ENCODE results near the gene FBXL13. TPM values are rescaled to one million over a fixed set of nuclear protein-coding genes. Genes with fewer than 3 reads are reported as not detected.
"Not testable (repeated sequence)": the region's sequence is repeated elsewhere in the genome, so short reads cannot be mapped to it uniquely, and the experiment has no call there.

FBXL13 gene
- total and polyA plus RNA-seq, 5 experiments from 2014 or later = 0.28 to 3.3 (median 1.3) TPM

DNA sequence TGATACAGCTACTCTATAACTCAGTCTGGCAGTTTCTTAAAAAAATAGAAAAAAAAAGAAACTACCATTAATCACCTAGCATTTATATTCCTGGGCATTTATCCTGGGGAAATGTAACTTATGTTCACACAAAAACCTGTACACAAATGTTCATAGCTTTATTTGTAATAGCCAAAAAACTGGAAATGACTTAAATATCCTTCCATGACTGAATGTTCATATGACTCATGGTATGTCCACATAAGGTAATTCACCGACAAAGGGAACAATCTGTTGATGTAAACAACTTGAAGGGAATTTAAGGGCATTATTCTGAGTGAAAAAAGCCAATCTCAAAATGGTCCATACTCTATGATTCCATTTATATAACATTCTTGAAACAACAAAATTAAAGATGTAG lies 280.0 kb downstream of the FBXL13 start:
- H3K4me3 Mint-ChIP-seq, ATAC-seq, DNase-seq, H3K4me1 Mint-ChIP-seq, H3K27me3 Mint-ChIP-seq, H3K27ac Mint-ChIP-seq, POLR2A ChIA-PET: not testable (repeated sequence)
- Mint-ChIP-seq H3K9me3 (peaks cover 0 to 11% (median 7%) of the 10 kb centered on the region in 9 donors), H3K36me3 (peaks cover 13 to 33% (median 27%) of the 10 kb centered on the region in 3 donors)

DNA sequence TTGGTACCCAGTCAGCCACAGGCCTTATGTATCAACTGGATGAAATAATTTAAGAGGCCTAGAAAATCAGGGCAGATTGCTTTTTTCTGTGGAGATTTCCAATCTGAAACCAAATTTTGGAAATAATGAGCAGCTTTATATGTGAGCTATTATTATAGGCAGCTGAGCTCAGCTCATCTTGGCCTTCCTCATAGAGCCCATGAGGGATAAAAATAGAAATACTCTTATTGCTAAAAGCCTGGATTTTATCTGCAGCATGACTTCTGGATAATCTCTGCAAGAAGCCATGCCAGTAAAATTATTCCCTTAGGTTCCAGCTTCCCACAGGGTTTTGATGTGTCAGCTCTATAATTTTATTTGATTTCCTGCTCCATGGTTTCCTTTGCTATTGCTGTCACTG lies 282.8 kb downstream of the FBXL13 start:
- H3K4me3 Mint-ChIP-seq, H3K27me3 Mint-ChIP-seq, ATAC-seq, H3K4me1 Mint-ChIP-seq, POLR2A ChIA-PET, H3K27ac Mint-ChIP-seq, DNase-seq: not testable (repeated sequence)
- Mint-ChIP-seq H3K9me3 (peaks cover 0 to 11% (median 7%) of the 10 kb centered on the region in 9 donors), H3K36me3 (peaks cover 12 to 40% (median 26%) of the 10 kb centered on the region in 3 donors)

DNA sequence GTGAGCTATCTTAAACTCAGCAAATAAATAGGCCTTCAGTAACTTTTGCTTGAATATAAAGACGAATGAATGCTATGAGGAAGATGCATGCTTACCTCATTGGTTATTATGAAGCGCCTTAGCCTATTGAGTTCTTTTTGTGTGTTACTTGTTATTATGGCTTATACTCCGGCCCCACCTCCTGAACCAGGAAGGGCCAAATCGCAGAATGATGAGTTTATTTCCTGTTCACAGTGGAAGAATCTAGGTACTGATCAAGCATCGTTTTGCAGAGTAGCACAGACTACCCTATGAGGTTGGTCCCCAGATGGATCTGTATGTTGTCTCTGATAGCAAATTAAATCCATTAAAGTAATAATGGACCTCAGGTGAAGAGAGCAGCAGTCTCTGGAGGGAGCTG lies 283.2 kb downstream of the FBXL13 start:
- peaks cover 7 to 36% (median 22%) of the 10 kb centered on the region in 3 donors for H3K36me3 Mint-ChIP-seq
- DNase-seq, POLR2A ChIA-PET, H3K27me3 Mint-ChIP-seq, H3K4me1 Mint-ChIP-seq, ATAC-seq, H3K27ac Mint-ChIP-seq, H3K9me3 Mint-ChIP-seq, H3K4me3 Mint-ChIP-seq: not testable (repeated sequence)

DNA sequence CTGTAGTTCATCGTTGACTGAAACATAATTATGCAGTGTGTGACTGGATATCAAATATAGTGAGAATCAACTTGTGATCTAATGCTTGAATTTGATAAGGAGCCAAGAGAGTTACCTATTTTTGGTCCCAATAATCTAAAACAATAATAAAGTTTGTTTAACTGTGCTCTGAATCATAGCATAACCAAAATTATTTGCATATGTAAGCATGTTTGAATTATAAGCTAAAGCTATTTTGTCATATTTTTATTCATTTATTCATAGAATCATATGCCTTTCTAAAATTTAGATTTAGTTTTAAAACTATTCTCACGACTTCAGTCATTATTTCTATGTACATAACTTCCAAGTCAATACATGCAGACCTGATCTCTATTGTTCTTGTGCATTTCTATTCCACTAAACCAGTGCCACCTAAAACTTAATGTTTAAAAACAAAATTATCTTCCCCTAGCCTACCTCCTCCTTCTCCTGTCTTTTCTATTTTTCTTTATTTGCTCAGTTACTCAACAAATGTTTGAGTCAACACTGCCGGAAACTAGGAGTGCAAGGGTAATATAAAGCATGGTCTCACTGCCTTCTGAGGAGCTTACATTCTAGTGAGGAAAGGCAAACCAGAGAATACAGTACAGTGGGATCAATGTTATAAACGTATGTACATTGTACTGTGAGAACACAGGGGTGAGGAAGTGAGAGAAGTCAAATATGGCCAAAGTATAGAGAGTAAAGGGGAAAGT lies 284.1 kb downstream of the FBXL13 start:
- peaks cover 5 to 35% (median 18%) of the 10 kb centered on the region in 3 donors for H3K36me3 Mint-ChIP-seq
- POLR2A ChIA-PET, H3K4me1 Mint-ChIP-seq, ATAC-seq, H3K27me3 Mint-ChIP-seq, H3K9me3 Mint-ChIP-seq, H3K4me3 Mint-ChIP-seq, DNase-seq, H3K27ac Mint-ChIP-seq: not testable (repeated sequence)

DNA sequence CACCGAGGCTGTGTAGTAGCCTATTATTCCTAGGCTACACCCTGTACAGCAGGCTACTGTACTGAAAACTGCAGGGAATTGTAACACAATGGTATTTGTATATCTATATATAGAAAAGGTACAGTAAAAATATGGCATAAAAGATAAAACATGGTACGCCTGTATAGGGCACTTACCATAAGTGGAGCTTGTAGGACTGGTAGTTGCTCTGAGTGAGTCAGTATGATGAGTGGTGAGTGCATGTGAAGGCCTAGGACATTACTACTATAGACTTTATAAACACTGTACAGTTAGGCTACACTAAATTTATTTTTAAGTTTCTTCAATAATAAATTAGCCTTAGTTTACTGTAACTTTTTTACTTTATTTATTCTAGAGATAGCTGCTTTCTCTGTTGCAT lies 285.8 kb downstream of the FBXL13 start:
- H3K27ac Mint-ChIP-seq, POLR2A ChIA-PET, ATAC-seq, H3K4me1 Mint-ChIP-seq, DNase-seq, H3K9me3 Mint-ChIP-seq, H3K27me3 Mint-ChIP-seq, H3K4me3 Mint-ChIP-seq: not testable (repeated sequence)
- H3K36me3 Mint-ChIP-seq = peaks cover 5 to 31% (median 11%) of the 10 kb centered on the region in 3 donors

DNA sequence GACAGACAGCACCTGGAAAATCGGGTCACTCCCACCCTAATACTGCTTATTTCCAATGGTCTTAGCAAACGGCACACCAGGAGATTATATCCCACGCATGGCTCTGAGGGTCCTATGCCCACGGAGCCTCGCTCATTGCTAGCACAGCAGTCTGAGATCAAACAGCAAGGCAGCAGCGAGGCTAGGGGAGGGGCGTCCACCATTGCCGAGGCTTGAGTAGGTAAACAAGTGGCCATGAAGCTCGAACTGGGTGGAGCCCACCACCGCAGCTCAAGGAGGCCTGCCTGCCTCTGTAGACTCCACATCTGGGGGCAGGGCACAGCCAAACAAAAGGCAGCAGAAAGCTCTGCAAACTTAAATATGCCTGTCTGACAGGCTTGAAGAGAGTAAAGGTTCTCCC lies 293.7 kb downstream of the FBXL13 start:
- H3K27ac Mint-ChIP-seq, H3K9me3 Mint-ChIP-seq, DNase-seq, ATAC-seq, H3K4me1 Mint-ChIP-seq, POLR2A ChIA-PET, H3K4me3 Mint-ChIP-seq, H3K27me3 Mint-ChIP-seq: not testable (repeated sequence)
- peaks cover 0 to 24% (median 16%) of the 10 kb centered on the region in 3 donors for H3K36me3 Mint-ChIP-seq

DNA sequence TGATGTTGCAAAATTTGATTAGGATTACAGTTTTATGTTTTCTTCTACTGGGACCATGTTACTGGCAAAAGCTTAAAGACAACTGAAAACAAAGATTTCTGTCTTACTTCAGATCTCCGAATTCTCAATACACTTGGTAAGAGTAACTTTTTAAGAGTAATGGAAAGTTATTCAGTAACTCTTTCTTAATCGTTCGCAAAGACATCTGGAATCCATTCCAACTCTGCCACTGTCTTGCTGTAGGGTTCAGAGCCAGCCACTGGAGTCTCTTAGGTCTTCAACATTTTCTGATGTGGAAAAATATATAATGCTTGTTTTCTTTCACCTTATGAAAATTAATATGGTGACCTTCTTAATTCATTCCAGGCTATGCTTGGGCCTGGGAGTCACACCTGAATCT lies 295.9 kb downstream of the FBXL13 start:
- H3K27me3 Mint-ChIP-seq, POLR2A ChIA-PET, H3K4me1 Mint-ChIP-seq, H3K4me3 Mint-ChIP-seq, ATAC-seq, DNase-seq, H3K27ac Mint-ChIP-seq, H3K9me3 Mint-ChIP-seq: not testable (repeated sequence)
- H3K36me3 Mint-ChIP-seq = peaks cover 0 to 24% (median 18%) of the 10 kb centered on the region in 3 donors

DNA sequence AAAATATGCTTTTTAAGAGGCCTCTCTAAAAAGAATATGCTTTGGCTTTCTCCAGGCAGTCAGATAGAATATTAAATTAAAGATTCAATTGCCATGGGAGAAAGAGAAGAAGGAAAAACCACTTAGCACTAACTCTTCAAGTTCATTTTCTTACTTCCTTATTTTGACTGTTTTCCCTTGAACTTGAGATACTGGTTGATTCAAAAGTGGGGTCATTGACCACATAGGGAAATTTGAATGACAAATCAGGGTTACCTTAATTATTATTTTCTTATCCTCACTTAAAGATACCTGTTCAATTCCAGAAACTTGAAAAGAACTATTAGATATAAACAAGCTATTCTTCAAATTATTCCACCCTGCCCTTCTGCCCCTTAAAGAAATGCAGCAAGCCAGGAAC lies 298.4 kb downstream of the FBXL13 start:
- POLR2A ChIA-PET, ATAC-seq, DNase-seq, H3K4me3 Mint-ChIP-seq, H3K27me3 Mint-ChIP-seq, H3K9me3 Mint-ChIP-seq, H3K27ac Mint-ChIP-seq, H3K4me1 Mint-ChIP-seq: not testable (repeated sequence)
- H3K36me3 Mint-ChIP-seq = peaks cover 0 to 24% (median 18%) of the 10 kb centered on the region in 3 donors

DNA sequence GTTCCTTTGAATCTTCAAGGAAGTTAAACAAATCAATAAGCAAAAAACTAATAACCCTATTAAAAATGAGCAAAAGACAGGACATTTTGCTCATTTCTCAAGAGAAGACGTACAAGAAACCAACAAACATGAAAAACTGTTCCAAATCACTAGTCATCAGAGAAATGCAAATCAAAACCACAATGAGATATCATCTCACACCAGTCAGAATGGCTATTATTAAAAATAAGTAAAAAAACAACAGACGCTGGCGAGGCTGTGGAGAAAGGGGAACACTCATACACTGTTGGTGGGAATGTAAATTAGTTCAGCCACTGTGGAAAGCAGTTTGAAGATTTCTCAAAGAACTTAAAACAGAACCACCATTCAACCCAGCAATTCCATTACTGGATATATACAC lies 304.1 kb downstream of the FBXL13 start:
- ATAC-seq, H3K4me3 Mint-ChIP-seq, POLR2A ChIA-PET, H3K27ac Mint-ChIP-seq, H3K4me1 Mint-ChIP-seq, H3K27me3 Mint-ChIP-seq, H3K36me3 Mint-ChIP-seq, H3K9me3 Mint-ChIP-seq, DNase-seq: not testable (repeated sequence)

DNA sequence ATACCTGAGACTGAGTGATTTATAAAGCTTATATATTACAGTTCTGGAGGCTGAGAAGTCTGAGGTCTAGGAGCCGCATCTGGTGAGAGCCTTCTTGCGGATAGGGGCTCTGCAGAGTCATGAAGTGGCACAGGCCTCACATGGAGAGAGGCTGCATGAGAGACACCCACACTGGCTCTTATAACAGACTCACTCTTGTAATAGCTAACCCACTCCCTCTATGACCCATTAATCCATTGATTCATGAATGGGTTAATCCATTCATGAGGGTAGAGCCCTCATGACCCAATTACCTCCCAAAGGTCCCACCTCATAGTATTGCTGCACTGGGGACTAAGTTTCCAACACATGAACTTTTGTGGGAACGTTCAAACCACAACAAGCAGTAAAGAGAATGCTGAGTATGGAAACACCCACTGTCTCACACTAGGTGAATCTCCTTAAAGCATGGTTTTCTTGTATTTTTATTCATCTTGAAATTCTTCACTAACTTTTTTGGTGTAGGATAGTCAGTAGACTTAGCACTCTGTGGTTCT lies 304.9 kb downstream of the FBXL13 start:
- POLR2A ChIA-PET, H3K4me3 Mint-ChIP-seq: not testable (repeated sequence)

DNA sequence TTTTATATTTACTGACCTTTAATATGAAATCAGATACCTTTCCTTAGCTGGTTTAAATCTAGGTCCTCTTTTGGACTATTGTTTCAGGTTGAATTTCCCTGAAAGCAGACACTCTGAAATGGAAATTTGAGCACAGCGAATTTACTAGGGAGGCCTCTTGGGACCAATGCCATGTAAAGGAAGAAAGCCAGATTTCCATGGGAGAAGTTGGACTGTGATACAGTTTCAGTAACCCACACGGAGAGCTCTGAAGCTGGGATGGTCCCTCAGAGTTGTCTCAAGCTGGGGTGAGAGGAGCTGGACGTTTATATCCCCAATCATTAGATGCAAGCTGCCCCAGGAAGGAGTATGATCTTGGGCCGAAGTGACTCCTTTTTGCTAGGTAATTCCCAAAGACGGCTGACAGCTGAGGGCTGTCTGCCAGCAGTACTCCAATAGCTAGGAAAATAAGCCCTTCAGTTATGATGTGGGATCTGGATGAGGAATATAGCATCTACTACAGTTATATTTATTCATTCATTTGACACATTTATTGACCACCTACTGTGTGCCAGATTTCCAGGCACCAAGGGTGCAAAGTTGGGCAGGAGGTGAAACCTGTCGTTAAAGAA lies 311.2 kb downstream of the FBXL13 start:
- H3K9me3 Mint-ChIP-seq, H3K4me1 Mint-ChIP-seq, H3K27ac Mint-ChIP-seq, DNase-seq, ATAC-seq, H3K4me3 Mint-ChIP-seq, POLR2A ChIA-PET, H3K27me3 Mint-ChIP-seq: not testable (repeated sequence)
- peaks cover 0 to 16% (median 0%) of the 10 kb centered on the region in 3 donors for H3K36me3 Mint-ChIP-seq

More for the DNA sequence above, 304.9 kb downstream of the FBXL13 start:
- H3K9me3 Mint-ChIP-seq, H3K27ac Mint-ChIP-seq, DNase-seq, H3K36me3 Mint-ChIP-seq, H3K4me1 Mint-ChIP-seq, H3K27me3 Mint-ChIP-seq, ATAC-seq: not testable (repeated sequence)

Measured in naive thymus-derived CD8-positive, alpha-beta T cell (primary cell).